HG03457 (cell line): ENCODE data around the gene MAEL.

Experiments used
- ATAC-seq: cut with Tn5 transposase; IDR thresholded peaks from one replicate; pipeline ENCODE4 v1.9.1; 2021; ENCODE audit warnings: moderate number of reproducible peaks; ENCODE audit not compliant: unreplicated experiment

Gene MAEL

DNA sequence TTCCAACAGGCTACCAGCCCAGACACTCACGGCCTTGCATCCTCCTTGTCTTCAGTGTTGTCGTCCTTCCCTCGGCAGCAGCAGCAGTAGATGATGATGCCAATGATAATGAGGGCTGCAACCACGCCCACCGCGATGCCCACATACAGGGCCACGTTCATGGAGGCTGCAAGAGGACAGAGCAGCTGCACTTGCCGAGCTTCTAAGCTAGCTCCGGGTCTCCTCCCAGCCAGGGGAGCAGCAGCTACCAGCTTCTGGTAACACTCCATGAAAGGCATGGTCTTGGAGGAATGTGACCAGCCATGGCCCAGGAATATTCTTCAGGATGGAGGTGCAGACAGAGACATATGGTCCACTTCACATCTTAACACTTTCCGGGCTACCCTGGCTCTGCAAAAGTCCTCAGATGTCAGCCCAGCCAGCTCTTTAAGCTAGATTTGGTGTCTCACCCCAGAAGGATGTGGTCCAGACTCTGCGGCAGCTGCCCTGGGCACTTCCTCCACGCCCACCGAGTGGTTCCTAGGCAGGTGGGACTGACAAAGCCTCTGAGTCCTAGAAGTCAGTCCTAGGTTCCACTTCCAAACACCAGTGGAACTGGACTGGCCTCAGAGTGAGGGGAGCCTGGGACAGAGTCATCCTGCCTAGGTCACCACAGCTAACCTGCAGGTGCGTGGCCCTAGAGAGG is 66.0 kb downstream of the MAEL start:
- ATAC-seq = no peak

DNA sequence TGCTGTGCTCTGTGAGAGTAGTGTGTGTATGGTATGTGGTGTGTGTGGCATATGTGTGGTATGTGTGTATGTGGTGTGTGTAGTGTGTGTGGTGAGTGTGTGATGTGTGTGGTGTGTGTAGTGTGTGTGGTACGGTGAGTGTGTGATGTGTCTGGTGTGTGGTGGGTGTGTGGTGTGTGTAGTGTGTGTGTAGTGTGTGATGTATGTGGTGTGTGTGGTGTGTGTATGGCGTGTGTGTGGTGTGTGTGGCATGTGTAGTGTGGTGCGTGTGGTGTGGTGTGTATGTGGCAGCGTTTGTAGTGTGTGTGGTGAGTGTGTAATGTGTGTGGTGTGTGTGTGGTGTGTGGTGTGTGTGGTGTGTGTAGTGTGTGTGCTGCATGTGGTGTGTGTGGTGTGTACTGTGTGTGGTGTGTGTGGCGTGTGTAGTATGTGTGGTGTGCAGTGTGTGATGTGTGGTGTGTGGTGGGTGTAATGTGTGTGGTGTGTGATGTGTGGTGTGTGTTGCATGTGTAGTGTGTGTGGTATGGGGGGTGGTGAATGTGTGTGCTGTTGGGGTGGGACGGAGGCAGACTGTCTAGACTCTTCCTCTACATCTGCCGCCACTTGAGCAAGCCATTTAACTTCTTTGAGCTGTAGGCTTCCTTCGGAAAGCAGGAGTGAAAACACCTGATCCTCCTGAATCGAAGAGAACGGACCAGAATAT is 67.6 kb downstream of the MAEL start:
- no peak for ATAC-seq

DNA sequence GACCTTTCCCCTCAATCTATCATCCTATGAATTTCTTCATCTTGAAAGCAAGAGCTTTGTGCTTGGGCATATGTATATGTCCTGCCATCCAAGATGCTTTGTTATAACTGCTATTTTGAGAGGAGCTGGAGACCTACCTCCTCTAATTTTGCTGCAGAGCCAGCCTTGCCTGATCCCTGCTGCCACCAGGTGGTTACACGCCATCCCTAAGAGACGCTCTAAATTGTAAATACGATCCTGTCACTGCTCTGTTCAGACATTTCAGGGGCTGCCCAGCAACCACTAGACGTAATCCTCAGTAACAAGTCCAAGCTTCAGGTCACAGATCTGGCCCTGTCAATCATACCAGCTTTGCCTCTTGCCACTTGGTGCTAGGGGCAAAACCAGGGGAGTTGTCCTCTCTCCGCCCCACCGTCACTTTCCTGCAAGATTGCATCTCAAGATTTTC is 68.2 kb downstream of the MAEL start:
- no peak for ATAC-seq

DNA sequence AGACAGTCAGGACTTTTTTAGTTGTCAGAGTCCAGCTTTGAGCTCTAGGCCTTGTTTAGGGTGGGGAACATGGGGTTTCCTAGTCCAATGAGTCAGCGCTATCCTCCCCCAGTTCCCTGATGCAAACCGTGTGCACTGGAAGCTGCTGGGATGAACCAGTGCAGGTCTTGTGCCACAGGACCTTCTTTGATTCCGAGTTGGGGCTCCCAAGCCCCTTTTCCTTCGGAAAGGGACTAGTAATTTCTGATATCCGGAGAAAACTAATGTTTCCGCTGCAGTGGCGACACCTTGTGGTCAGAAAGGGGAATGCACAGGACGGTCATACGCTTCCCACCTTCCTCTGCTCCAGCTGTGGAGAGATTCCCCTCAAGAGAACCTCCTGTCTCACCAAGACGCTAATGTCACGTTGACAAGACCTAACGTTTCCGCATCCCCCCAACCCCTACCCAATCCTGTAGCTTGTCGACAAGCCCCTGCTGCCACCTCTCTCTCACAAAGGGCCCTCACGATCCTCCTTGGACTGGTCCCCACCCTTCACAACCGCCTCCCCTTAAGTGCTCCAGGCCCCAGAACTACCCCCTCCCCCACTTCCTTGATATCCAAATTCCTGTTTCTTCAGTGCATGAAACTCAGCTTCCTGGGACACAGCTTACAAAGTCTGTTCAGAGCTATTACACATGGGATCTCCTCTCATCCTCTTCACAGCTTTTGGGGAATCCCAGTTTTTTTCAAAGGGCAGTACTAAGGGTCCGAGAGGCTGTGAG is 70.1 kb downstream of the MAEL start:
- no peak for ATAC-seq

- no peak for ATAC-seq
Measured at GRCh38 chr1:167059809-167060107, 70.7 kb downstream of the MAEL start.

- no peak for ATAC-seq
Measured at GRCh38 chr1:167060141-167061072, 71.3 kb downstream of the MAEL start.

GRCh38 chr1:167061073-167061464 is 72.0 kb downstream of the MAEL start:
- ATAC-seq = no peak

DNA sequence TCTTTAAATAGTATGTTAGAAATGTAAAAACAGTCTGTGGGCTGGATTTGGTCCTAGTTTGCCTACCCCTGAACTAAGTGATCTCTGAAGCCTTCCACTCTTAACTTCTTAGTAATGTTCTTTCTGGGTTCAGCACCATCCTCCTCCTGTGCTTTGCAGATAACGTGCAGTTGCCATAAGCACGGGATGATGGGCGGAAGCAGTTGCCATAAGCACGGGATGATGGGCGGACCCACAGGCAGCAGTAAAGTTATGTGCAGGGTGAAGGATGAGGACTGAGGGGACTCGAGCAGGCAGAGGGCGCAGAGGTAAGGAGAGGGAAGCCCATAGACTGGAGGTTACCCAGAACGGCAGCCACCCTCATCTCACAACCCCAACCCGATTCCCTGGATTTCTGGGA is 75.5 kb downstream of the MAEL start:
- ATAC-seq = no peak

- no peak for ATAC-seq
Measured at GRCh38 chr1:167065471-167065870, 76.4 kb downstream of the MAEL start.

DNA sequence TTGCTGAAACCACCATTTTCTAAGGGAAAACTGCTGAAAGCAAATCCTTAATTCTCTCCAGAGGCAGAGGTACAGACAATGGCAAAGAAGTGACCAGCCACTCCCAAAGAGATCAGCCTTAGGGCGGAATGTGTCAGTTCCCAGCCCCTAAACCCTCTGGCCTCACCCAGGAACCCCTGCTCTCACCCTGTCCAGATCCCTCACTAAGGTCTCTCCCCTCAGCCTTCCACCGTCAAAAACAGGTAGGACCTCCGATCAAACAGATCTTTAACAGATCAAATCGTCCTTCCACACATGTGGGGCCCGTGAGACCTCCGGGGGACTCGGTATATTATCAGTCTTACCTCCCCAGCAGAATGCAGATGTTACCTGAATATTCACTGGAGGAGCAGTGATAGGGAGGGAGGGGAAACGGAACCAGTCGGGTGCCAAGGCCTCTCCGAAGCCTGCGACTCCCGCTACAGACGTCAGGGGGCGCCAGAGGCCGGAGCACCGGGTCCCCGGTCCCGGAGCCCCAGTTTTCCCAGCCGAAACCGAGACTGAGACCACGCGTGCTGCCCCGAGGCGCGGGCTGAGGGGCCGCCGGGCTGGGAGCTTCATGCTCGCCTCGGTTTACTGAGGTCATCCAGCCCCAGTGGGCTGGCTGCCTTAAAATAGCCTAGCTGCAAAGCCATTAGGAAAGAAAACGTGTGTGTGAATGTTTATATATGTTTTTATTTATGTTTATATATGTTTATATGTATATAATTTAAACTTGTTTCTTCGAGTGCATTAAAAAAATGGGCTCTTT is 77.4 kb downstream of the MAEL start:
- ATAC-seq = no peak

DNA sequence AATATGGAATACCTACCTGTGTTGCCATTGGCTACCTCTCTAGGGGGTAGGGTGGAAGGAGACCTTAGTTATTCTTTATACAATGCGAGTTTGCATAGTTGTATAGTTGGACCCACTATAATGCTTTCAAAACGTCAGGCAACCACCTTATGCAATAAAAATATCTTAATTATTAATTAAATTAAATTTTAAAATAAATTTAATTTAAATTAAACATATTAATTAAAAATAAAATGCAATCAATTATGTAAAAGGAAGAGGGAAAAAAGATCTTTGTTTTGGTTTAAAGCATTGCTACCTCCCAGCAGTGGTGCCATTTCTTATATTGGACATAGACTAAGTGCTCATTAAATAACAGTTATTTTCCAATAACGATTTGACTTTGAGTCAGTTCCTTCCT is 78.8 kb downstream of the MAEL start:
- no peak for ATAC-seq

DNA sequence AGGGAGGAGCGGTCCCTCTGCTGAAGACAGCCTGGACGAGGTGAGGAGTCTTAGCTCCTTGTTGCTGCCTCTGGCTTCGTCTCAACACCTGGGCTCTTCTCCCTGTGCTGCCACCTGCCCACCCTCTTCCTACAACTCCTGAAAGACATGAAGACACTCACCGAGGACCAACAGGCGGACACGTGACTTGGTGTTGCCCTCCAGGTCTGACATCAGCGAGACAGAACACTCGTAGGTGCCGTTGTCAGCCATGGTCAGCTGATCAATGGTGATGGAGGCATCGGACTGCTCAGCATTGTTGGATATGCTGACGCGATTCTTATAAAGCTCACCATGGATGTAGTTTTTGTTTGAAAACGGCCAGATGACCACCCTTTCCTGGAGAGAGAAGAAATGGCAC is 79.7 kb downstream of the MAEL start:
- no peak for ATAC-seq

- no peak for ATAC-seq
Measured at GRCh38 chr1:167071286-167071685, 82.2 kb downstream of the MAEL start.
